ENCODE results near the gene CALML6.

Gene CALML6

DNA sequence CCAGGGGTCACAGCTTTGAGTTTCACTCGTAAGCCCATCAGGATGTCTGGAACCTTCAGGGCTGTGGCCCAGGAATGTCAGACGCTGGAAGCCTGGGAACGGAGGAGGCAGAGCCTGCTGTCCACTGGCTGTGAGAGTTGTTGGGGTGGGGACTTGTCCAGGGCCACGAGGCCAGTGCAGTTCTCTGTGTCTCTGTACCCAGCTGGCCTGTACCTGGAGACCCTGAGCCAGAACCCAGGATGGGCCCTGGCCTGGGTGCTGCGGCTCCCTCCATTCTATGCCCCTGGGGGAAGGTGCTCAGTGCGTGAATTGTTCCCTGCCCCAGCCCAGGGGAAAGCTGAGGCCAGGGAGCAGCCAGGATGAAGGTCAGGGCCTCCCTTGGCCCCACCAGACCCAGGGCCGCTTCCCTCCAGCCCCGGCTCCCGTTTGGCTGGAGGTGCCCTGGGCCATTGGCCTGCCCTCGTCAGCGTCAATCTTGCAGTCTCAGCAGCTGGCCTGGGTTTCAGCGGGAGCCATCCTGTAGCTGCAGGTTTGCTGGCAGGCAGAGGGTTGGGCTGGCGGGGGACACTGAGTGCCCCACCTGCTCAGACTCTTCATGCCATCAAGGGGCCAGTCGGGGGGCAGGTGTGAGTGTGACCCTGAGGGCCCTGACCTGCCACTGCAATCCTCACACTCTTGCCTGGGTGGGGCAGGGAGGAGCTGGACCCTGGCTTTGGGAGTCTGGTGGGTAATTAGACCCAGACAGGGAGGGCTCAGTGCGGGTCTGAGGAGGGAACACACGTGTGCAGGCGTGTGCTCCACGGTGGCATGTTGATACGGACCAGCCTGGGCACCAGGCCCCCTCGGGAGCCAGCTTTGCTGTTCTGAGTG lies 724 bp upstream of the CALML6 start:
- H3K27ac Mint-ChIP-seq, result no peak overlapping the region
- H3K4me3 Mint-ChIP-seq, result no peak overlapping the region
- H3K36me3 Mint-ChIP-seq (ENCODE audit: low read depth), result no peaks in the 10 kb centered on the region
- no peaks in the 10 kb centered on the region for H3K27me3 Mint-ChIP-seq
- H3K4me1 Mint-ChIP-seq (ENCODE audit: low read depth), result peaks cover 14% of the 10 kb centered on the region
- no peaks in the 10 kb centered on the region for H3K9me3 Mint-ChIP-seq
- DNase-seq, result no peak

DNA sequence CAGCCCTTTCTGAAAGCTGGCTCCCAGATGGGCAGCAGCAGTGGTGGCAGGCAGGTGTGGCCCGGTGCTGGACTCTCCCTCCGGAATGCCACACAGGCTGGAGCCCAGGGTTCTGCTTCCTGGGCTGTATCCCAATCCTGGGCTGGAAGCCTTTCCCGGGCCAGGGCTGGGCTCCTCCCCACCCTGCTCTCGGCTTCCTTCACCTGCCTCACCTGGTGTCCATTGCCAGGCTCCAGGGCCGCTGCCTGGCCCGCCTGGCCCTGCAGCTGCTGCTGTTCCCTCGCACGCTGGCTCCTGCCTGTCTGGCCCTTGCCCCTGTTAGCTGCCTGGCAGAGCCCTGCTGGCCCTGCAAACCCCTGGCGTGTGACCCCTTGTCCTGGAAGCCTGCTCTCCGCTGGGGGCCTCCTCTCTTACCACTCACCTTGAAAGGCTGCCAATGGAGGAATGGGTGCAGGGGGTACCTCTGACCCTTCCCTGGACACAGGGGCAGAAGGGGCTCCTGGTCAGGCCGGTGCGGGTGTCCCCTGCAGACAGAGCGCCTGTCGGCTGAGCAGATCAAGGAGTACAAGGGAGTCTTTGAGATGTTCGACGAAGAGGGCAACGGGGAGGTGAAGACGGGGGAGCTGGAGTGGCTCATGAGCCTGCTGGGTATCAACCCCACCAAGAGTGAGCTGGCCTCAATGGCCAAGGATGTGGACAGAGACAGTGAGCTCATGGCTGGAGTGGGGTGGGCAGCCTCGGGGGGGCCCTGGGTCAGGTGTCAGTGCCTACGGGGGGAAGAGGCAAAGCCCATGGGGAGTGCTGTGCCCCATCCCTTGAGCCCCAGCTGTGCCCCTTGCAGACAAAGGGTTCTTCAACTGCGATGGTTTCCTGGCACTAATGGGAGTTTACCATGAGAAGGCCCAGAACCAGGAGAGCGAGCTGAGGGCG lies 1.1 kb downstream of the CALML6 start:
- Mint-ChIP-seq H3K4me1 (ENCODE audit: low read depth) (peaks cover 7% of the 10 kb centered on the region), H3K27me3 (no peaks in the 10 kb centered on the region), H3K36me3 (ENCODE audit: low read depth) (no peaks in the 10 kb centered on the region), H3K9me3 (no peaks in the 10 kb centered on the region), H3K4me3 (no peak overlapping the region), H3K27ac (no peak overlapping the region)
- no peak for DNase-seq

DNA sequence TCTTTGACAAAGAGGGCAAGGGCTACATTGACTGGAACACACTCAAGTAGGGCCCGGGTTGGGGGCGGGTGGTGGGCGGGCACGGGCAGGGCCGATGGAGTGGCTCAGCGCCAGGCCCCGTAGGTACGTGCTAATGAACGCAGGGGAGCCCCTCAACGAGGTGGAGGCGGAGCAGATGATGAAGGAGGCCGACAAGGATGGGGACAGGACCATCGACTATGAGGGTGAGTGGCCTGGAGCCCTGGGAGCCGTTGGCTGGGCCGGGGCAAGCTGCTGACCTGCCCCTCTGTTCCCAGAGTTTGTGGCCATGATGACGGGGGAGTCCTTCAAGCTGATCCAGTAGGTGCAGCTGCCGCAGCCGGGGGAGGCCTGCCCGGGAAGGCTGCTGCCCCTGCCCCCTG lies 1.8 kb downstream of the CALML6 start:
- Mint-ChIP-seq H3K4me1 (ENCODE audit: low read depth) (peaks cover 7% of the 10 kb centered on the region), H3K27me3 (no peaks in the 10 kb centered on the region), H3K36me3 (ENCODE audit: low read depth) (no peaks in the 10 kb centered on the region), H3K9me3 (no peaks in the 10 kb centered on the region), H3K4me3 (no peak overlapping the region), H3K27ac (no peak overlapping the region)
- DNase-seq, result no peak

DNA sequence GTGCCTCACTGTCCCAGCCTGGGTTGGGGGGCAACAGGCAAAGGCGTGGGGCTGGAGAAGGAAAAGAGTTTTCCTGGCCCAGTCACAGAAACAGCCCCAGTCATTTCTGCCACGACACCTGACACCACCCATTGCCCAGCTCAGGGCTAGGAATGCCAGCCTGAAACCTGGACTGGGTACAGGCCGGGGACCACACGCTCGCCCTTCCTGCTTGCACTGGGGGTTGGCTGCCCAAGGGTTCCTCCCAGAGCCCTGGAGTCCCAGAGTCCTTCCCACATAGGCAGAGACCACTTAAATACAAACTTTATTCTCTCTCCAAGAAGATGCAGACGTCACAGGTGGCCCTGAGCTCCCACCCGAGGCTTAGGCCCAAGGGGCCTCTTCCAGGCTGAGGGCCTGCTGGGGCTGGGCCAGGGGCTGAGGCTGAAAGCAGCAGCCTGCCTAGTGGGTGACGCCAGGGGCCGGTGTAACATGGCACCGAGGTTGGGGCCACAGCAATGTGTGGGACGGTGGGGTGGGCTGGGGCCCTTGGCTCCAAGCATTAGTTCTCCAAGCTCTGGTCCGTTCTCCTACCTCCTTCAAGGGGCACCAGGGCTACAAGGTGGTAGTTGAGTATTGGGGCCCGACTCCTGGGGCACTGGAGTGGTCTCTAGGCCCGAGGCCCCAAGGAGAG lies 2.4 kb downstream of the CALML6 start:
- Mint-ChIP-seq H3K9me3 (no peaks in the 10 kb centered on the region), H3K4me3 (no peak overlapping the region), H3K4me1 (ENCODE audit: low read depth) (peaks cover 7% of the 10 kb centered on the region), H3K36me3 (ENCODE audit: low read depth) (no peaks in the 10 kb centered on the region), H3K27me3 (no peaks in the 10 kb centered on the region), H3K27ac (no peak overlapping the region)
- no peak for DNase-seq

DNA sequence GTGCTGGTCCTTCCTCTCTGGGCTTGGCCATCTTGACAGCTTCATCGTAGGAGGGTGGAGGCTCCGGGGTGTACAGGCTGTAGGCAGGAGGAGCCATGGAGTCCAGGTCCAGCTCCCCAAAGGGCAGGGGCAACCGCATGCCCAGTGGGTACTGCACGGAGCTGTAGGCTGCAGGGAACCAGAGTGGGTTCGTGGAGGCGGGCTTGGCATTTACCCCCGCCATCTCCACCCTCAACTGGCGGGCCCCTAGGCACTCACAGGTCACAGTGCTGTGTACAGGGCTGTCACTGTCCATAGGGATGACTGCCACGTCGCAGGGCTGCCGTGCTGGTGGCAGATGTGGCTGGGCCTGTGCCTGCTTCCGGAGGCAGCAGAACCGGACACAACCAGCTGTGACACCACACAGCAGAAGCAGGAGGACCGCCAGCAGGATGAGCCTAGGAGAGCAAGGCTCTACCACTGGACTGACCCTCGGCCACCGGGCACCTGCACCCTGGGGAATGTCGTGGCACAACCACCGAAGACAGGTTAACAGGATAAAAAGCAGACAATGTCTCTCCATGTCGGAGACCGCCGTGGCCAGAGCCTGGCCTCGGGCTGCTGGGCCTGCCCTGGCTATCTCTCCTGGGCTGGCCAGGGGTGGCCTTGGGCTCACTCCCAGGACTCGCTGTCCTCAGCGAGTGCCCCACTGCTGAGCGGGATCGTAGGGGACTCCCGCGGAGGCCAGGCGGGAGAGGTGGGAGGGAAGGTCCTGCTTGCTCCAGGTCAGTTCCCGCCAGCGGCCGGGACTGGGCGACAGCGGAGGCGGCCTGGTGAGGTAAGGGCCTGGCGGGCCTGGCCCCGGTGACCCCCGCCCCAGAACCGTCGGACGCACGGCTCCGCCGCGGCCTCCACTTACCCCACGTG lies 3.2 kb downstream of the CALML6 start:
- H3K4me3 Mint-ChIP-seq, result peak overlapping the region; percentile 41
- no peaks in the 10 kb centered on the region for H3K36me3 Mint-ChIP-seq (ENCODE audit: low read depth)
- no peaks in the 10 kb centered on the region for H3K9me3 Mint-ChIP-seq
- H3K27me3 Mint-ChIP-seq, result no peaks in the 10 kb centered on the region
- no peak overlapping the region for H3K27ac Mint-ChIP-seq
- H3K4me1 Mint-ChIP-seq (ENCODE audit: low read depth), result peaks cover 7% of the 10 kb centered on the region
- no peak for DNase-seq

DNA sequence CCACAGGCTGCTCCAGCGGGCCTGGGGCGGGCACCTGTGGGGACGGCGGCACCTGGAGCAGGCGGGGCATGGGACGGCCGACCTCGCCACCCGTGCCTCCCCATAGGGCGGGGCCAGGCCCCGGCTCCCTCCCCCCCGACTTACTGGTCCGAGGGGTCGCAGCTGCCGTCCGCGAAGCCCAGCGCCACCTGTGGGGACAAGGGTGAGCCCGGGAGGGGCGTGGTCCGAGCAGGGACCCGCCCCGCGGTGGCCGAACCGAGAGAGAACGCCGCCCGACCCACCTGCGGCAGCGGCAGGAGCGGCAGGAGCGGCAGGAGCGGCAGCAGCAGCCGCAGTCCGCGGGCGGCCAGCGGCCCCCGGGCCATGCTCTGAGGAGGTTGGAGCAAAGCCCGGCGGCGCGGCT lies 3.8 kb downstream of the CALML6 start, which contains the start of gene TMEM52:
TSS of gene TMEM52 (minus strand) at position 379 of the 403 bp plus-strand sequence. CDS start at position 365, 14 bp downstream.
- Mint-ChIP-seq H3K4me1 (ENCODE audit: low read depth) (peaks cover 7% of the 10 kb centered on the region), H3K27me3 (no peaks in the 10 kb centered on the region), H3K27ac (peak within 1 kb of the TSS; percentile 76), H3K36me3 (ENCODE audit: low read depth) (no peaks in the 10 kb centered on the region), H3K9me3 (no peaks in the 10 kb centered on the region), H3K4me3 (peak within 1 kb of the TSS; percentile 56)
- DNase-seq, result no peak

DNA sequence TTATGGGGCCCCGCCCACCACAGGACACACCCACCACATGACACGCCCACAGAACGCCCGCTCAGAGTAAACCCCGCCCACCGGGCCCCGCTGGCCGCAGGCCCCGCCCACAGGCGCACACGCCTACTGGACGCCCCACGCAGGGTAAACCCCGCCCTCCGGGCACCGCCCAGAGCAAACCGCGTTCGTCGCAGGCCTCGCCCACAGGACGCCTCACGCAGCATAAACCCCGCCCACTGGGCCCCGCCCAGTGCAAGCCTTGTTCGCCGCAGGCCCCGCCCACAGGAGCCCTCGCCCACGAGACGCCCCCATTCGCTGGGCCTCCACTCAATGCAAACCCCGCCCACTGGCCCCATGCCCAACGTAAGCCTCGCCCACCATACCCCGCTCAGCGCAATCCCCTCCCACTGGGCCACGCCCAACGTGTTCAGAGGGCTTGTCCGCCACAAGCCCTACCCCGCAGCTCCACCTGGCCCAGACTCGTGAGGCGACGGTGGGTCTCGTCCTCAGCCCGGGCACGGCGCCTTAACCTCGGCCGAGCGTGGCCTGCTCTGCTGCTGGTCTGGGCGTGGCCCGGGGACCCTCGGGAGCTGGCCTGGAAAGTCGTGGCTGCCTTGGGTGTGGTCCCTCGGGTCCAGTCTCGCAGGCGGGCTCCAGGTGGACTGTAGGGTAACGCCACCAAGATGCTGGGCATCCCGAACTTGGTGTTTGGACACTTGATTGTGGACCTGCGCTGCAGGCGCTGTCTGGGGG lies 4.4 kb downstream of the CALML6 start:
- Mint-ChIP-seq H3K27me3 (no peaks in the 10 kb centered on the region), H3K27ac (peak overlapping the region; percentile 76), H3K9me3 (no peaks in the 10 kb centered on the region), H3K4me1 (ENCODE audit: low read depth) (peaks cover 7% of the 10 kb centered on the region), H3K4me3 (peak overlapping the region; percentile 56), H3K36me3 (ENCODE audit: low read depth) (no peaks in the 10 kb centered on the region)
- peak; percentile 99 for DNase-seq

DNA sequence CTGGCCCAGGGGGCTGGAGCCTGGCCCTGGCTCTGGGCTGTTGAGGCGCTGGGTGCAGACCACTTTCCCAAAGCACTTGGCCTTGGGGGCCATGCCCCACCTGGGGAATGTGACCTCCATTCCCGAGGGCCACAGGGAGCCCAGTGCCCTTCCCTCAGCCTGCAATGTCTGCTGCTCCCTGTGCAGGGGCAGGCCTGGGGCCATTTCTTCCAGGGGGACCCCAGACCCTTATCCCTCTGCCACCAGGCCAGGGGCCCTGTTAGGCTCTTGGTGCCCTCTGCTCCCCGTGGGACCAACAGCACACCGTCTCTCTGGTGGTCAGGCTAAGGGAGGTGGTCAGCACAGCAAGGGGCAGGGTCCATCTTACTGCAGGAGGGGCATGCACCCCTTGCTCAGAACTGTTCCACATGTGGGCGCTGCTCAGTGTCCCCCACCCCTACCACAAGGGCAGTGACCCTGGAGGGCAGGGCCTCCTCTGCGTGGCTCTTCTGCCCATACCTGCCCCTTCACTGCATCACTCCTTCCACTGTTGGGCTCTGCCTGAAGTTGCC lies 5.1 kb downstream of the CALML6 start:
- Mint-ChIP-seq H3K36me3 (ENCODE audit: low read depth) (no peaks in the 10 kb centered on the region), H3K4me1 (ENCODE audit: low read depth) (peaks cover 7% of the 10 kb centered on the region), H3K4me3 (no peak overlapping the region), H3K9me3 (no peaks in the 10 kb centered on the region), H3K27me3 (no peaks in the 10 kb centered on the region), H3K27ac (no peak overlapping the region)
- DNase-seq, result no peak

DNA sequence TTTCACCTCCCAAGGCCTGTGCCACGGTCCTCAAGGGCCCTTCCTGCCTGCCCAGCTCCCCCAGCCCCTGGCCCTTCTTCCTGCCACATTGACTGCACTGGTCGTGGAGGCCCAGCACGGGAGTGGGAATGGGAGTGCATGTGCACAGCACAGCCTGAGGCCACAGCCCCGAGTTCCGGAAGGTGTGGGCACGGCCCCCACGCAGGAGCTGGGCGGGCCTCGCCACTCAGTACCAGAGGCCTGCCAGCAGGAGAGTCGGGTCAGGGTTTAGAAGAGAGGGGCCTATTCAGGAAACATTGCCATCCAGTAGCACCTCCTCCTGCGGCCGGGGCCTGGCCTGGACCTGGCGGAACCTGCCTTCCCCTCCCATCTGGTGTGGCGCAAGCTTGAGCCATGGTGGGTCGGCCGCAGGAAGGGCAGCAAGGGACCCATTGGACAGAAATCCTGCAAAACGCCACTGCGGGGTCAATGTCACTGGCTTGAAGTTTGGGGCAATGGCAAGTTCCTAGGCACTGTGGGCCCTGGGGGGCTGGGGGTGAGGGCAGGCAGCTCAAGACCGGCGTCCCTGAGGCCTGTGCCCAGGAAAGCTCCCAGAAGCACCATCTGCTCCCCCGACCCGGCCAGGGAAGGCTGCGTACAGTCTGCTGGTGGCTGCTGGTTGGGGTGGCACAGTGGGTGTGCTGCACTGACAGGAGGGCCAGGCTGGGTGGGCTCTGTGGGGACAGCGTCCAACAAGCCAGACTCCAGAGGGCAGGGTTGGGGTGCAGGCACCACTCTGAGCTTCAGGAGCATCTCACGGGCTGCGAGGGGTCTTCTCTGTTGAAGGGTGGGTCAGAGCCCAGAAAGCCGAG lies 5.8 kb downstream of the CALML6 start:
- no peaks in the 10 kb centered on the region for H3K36me3 Mint-ChIP-seq (ENCODE audit: low read depth)
- H3K4me1 Mint-ChIP-seq (ENCODE audit: low read depth), result peaks cover 7% of the 10 kb centered on the region
- H3K27ac Mint-ChIP-seq, result no peak overlapping the region
- DNase-seq, result no peak
- H3K9me3 Mint-ChIP-seq, result no peaks in the 10 kb centered on the region
- no peak overlapping the region for H3K4me3 Mint-ChIP-seq
- no peaks in the 10 kb centered on the region for H3K27me3 Mint-ChIP-seq

DNA sequence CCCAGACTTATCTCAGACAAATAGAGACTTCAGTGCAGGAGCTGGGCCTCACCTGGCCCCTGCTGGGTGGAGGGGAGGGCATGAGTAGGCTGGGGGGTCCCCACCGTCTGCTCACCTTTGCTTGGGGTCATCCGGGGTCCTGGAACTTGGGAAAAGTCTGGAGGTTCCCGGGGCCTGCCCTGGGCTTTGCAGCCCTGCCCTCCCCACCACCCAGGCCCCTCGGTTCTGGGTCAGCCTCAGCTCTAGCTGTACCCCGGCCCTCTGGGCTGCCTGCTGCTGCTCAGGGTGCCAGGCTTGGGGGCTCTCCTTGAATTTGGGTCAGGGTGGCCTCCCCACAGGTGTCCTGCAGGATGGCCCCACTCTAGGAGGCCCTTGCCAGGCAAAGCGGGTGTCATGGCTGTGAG lies 6.4 kb downstream of the CALML6 start:
- H3K4me3 Mint-ChIP-seq, result no peak overlapping the region
- no peaks in the 10 kb centered on the region for H3K36me3 Mint-ChIP-seq (ENCODE audit: low read depth)
- H3K27ac Mint-ChIP-seq, result no peak overlapping the region
- DNase-seq, result no peak
- H3K9me3 Mint-ChIP-seq, result no peaks in the 10 kb centered on the region
- no peaks in the 10 kb centered on the region for H3K27me3 Mint-ChIP-seq
- H3K4me1 Mint-ChIP-seq (ENCODE audit: low read depth), result peaks cover 7% of the 10 kb centered on the region

DNA sequence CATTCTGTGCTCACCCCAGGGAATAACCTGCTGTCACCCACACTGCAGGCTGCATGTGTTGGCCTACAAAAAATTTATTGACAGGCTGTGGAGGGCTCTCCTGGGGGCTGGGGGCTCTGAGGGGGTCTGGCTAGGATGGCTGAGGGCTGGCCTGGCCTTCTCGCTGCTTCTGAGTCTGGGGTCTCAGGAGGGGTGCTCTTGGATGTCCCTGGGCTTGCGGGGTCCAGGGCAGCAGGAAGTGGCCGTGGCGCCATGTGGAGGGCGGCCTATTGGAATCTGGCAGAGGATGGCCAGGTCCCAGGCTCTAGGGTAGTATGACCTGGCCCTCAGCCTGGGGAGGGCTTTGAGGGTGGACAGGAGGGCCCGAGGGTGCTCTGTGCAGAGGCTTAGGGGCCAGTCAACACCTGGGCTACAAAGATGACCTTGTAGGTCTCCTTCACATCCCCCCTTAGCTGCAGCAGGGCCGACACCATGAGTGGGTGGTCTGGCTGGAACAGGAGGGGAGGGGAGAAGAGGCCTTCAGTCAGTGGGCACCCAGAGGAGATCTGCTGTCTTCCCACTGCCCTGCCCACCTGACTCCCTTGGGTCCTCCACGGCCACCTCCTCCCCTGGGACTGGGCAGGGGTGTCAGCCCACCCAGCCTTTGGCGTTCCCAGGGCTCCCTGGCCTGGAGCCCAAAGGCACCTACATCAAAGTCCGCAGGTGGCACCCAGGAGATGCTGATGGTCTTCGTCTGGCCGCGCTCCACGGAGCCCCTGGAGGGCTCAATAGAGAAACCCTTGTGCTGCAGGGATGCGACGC lies 7.0 kb downstream of the CALML6 start:
- no peak for DNase-seq
- H3K27me3 Mint-ChIP-seq, result no peaks in the 10 kb centered on the region

DNA sequence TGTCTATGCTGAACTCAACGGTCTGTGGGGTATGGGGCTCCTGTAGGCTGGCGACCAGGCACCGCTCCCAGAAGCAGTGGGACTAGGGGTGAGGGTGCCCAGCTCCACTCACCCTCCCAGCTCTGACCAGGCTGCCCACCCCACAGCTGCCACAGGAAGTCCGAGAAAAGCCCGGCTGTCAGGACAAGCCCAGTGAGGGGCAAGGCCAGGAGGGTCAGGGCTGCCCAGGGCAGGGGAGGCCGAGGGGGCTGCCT lies 7.6 kb downstream of the CALML6 start:
- H3K4me1 Mint-ChIP-seq (ENCODE audit: low read depth), result peaks cover 7% of the 10 kb centered on the region
- H3K36me3 Mint-ChIP-seq (ENCODE audit: low read depth), result no peaks in the 10 kb centered on the region
- no peaks in the 10 kb centered on the region for H3K27me3 Mint-ChIP-seq
- no peaks in the 10 kb centered on the region for H3K9me3 Mint-ChIP-seq
- no peak for DNase-seq
- H3K27ac Mint-ChIP-seq, result no peak overlapping the region
- H3K4me3 Mint-ChIP-seq, result no peak overlapping the region

More for the DNA sequence above, 7.0 kb downstream of the CALML6 start:
- no peaks in the 10 kb centered on the region for H3K9me3 Mint-ChIP-seq
- H3K4me1 Mint-ChIP-seq (ENCODE audit: low read depth), result peaks cover 7% of the 10 kb centered on the region
- H3K27ac Mint-ChIP-seq, result no peak overlapping the region
- no peaks in the 10 kb centered on the region for H3K36me3 Mint-ChIP-seq (ENCODE audit: low read depth)
- no peak overlapping the region for H3K4me3 Mint-ChIP-seq
